KG1 (cell line): ENCODE results near the gene CTNNBIP1.
"Not testable (repeated sequence)": the region's sequence is repeated elsewhere in the genome, so short reads cannot be mapped to it uniquely, and the experiment has no call there.

Source experiments
- DNase-seq: peaks from one replicate; lab custom pipeline; 2025; lab: John Stamatoyannopoulos, UW

The CTNNBIP1 gene

GRCh38 chr1:9833632-9834031, 76.4 kb downstream of the CTNNBIP1 start:
- no peak for DNase-seq

GRCh38 chr1:9827558-9828185, 82.4 kb downstream of the CTNNBIP1 start:
- no peak for DNase-seq

DNA sequence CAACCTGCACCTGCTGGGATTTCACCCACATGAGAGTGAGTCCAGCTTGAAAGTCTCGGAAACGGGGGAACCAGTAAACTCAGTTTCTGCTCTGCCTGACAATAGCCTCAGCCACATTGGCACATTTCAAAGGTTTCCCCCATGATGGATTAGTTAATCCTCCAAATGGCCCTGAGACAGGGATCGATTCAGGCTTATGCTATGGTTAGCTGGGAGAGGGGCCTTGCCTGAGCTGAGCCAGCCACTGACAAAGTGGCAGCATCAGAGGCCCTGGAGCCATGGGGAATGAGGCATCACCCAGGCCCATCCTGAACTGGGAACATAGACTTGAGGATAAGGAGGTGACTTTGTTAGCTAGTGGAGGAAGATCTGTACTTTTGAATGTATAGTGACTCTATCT, 83.5 kb downstream of the CTNNBIP1 start:
- DNase-seq: no peak

- no peak for DNase-seq
Measured at GRCh38 chr1:9826087-9826486, 84.0 kb downstream of the CTNNBIP1 start.

DNA sequence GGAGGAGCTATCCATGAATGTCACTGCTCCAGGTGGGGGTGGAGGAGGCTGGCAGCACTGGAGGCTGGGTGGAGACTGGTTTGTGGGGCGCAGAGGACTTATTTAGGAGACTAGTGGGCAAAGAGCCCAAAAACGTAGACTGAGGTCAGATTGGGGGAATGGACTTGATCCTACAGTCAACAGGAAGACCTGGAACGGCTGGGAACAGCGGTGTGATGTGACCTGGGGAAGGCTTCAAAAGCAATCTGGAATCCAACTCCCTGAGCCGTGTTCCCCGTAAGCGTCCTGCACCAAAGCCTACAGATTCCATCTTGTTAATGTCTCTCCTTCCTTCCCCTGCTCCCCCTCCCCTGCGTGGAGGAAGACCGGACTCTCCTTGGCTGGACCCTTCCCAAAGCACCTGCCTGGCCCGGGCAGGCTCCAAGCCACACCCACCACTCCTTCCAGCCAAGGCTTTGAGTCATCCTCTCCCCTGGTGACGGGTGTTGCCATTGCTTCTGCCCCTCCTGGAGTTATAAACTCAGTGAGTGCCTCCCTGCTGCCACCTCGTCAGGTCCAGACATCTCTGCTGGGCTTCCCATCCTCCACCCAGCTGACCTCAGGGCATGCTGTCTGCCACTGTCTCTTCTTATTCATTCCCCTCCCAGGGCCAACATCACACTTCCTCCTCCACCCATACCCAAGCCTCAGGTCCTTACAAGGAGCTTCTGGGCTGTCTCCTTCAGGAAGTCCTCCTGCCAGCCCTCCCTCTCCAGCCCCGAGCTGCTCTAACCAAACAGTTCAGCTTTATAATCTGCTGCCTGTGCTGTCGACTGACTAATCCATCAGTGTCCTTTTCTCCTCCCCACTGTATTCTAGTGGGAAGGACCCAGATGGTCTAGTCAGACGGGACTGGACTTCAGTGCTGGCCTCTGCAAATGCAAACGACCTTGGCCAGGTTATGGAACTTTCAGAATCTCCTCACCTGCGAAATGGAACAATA, 84.7 kb downstream of the CTNNBIP1 start:
- DNase-seq: no peak

DNA sequence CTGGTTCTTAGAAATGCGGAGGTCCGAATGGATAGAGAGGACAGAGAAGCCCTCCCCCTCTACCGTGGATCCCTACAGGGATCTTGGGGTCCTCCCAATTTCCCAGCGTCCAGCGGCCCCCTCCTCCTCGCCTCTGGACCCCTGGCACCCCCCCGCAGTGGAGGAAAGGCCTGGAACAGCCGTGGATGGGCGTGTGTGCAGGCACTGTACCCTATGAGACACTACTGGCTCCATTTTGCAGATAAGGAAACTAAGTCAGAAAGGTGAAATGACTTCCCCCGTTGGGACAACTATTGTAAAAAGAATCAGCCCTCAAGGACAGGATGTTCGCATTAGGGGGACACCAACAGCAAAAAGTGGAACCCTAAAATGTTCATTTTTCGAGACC, 85.4 kb downstream of the CTNNBIP1 start:
- DNase-seq: no peak

GRCh38 chr1:9823943-9824701, 85.9 kb downstream of the CTNNBIP1 start, which contains the start of gene CLSTN1:
Gene CLSTN1, minus strand, starts transcription at chr1:9823965. Its CDS starts 232 bp downstream, at chr1:9823733.
- peak; percentile 36 for DNase-seq

DNA sequence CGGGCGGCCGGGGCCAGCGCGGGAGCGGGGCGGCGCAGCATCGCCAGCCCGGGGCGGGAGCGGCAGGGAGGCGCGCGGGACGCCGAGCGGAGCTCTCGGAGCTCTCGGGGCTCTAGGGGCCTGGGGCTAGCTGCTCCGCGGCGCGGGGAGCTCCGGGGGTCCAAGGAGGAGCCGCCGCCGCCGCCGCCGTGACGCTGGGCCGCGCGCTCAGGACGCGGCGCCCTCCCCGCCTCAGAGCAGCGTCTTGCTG, 86.5 kb downstream of the CTNNBIP1 start:
- DNase-seq: no peak

GRCh38 chr1:9822897-9823692, 87.0 kb downstream of the CTNNBIP1 start:
- no peak for DNase-seq

DNA sequence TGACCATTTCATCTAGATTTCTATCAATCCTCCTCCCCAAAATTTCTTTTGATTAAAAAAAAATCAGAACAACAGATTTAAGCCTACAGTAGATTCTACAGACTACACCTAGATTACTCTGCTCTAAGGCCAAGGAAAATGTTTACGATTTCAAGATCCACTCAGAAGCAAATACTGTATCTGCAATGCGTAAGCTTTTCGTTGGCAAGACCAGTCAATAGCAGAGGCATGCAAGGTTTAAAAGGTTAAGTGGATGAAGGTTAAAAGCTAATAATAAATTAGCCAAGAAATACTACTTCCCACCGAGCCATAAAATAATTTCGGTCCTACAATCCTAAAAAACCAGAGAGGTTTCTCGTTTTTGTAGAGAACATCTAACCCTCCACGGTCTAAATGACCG, 87.6 kb downstream of the CTNNBIP1 start:
- no peak for DNase-seq

DNA sequence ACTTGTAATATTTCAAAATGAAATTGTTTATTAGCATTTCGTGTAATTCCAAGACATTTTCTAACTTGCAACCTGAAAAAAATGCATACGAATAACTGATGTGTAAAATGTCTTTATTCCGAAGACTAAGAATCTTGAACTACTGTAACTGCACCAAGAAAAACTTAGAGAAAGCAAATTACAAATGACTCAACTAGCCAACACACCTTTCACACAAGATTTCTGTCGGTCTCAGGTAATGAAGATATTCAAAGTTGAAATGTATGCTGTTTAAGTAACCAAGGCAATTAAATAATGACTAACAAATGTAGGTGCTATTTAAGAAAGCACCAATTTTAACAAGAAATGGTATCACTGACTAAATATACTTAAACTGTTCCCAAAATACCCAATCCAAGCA, 88.4 kb downstream of the CTNNBIP1 start:
- DNase-seq: no peak

GRCh38 chr1:9820521-9820920, 89.5 kb downstream of the CTNNBIP1 start:
- DNase-seq: no peak

DNA sequence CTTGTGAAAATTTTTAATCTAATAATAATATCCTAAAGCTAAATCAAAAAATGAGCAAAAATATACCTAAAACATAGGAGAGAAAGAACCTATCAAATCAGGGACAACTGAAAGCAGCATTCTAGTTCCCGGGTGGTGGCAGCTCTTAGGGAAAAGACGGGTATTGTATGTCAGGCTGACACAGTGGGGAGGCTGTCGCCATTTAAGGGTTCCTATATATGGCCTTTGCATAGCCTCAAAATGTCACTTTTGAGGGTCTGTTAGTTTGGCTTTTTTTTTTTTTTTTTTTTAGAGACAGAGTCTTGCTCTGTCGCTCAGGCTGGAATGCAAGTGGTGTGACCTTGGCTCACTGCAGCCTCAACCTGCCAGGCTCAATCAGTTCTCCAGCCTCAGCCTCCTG, 92.3 kb downstream of the CTNNBIP1 start:
- DNase-seq: no peak

DNA sequence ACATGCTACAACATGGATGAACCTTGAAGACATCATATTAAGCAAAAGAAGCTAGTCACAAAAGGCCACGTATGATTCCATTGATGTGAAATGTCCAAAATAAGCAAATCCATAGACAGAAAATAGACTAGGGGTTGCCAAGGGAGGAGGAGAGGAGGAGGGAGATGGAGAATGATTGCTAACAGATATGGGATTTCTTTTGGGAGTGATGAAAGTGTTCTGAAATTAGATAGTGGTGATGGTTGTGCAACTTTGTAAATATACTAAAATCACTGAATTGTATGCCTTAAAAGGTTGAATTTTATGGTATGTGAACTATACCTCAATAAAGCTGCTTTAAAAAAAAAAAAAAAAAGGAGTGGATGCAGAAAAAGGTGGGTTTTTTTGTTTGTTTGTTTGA, 93.9 kb downstream of the CTNNBIP1 start:
- no peak for DNase-seq

DNA sequence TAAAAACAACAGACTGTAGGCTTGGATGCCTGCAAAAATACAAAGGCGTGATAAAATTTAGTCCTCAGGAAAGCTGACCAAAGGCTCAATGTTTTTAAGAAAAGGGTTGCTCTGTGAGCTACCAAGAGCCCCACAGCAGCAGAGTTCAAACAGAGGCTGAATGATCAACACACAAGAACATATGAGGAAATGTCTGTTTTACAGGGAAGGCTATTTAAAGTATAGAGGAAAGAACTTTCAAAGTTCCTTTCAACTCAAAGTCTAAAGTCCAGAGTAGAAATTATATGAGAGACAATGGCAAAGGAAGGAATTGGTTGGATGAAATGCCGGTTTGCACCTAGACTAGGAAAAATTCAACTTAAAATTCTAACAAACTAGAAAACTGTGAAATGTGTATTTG, 94.9 kb downstream of the CTNNBIP1 start:
- no peak for DNase-seq

DNA sequence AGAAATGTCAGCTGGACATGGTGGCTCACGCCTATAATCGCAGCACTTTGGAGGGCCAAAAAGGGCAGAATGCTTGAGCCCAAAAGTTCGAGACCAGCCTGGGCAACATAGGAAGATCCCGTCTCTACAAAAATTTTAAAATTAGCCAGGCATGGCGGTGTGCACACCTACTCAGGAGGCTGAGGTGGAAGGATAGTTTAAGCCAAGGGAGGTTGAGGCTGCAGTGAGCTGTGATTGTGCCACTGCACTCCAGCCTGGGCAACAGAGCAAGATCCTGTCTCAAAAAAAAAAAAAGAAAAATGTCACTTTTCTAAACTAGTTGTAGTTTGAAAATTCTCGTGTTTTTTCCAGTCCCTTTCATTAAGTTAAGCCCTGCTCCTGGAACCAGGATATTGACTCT, 95.5 kb downstream of the CTNNBIP1 start:
- no peak for DNase-seq

DNA sequence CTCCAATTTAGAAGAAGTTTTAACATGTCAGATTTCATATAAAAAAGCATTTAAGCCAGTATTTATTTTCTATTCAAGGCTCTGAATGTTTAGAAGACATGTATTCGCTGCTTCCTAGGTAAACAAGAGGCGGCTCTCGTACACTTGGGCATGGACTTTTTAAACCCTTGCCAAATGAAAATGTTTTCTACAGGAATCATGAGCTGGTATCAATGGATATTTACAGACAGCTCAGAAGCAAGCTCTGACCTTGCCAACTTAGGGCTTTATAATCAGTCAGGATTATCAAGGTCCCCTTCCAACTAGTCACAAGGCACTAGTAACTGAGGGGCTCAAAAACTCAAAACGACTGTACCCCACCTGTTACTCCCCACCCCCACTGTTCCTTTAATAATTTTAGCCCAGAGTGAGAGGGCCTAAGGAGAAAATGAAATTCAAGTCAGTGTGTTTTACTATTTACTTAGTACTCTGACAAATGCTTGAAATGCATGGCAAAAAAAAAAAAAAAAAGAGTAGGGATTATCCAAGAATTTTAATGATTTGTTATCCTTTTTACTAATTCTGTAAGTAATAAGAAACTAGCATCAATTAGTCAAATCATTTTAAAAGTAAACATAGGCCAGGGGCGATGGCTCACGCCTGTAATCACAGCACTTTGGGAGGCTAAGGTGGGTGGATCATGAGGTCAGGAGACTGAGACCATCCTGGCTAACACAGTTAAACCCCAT, 98.7 kb downstream of the CTNNBIP1 start:
- no peak for DNase-seq

DNA sequence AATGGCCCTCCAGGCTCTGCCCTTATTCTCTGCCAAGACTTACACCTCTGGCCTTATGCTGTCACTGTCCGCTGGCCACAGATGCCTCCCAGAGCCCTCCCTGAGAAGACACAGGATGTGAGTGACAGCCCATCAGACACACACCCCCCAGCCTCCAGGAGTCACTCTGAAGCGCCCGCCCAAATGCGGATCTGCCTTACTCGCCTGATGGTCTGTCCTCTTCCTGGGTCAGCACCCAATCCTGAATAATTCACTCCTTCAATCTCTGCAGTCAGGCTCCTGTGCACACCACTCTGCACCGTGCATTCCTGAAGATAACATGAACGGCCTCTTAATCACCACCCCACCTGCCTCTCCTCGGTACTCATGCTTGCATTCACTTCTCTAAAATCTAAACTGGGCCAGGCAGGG, 101.0 kb downstream of the CTNNBIP1 start:
- no peak for DNase-seq

DNA sequence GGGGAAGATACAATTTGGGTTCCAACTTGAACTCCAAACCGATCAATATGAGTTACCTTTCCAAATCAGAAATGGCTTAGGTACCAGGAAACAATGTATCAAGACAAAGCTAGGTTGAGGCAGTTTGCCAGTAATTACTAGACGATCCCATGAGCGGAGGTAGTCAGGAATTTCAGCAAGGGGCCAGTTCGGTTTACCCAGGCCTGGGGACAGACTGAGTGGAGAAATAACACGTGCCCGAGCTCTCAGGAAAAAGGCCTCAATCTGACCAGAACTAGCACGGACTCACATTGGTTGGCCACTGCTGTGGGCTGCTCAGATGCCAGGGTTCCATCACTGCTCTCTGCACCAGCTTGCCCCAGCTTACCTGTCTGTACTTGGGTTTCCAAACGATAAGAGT, 101.6 kb downstream of the CTNNBIP1 start:
- no peak for DNase-seq

DNA sequence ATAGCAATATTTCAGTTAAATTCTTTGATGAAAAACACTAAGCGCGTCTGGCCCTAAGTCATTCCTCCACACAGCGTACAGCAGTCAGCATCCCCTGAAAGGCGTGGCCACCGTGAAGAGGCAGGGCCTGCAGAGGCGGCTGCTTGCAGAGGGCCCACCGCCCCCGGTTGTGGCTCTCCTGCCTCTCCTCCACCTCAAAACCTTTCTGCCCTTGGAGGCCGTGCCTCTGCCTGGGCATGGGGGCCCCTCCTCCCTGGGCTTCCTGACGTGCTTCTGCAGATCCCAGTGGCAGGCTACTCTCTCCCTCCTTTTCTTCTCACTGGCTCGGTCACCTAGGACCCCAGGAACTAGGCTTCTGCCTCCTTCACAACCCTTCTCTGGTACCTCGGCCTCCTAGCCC, 102.5 kb downstream of the CTNNBIP1 start:
- DNase-seq: no peak

GRCh38 chr1:9805972-9806371, 104.1 kb downstream of the CTNNBIP1 start:
- not testable (repeated sequence) for DNase-seq
